Ishikawa (cell line): ENCODE data around the gene ST8SIA2.

Source experiments
- CEBPB ChIP-seq: IDR thresholded peaks from 2 replicates; pipeline ENCODE4 v1.6.1; 2012
- CREB1 ChIP-seq: IDR thresholded peaks from 2 replicates; pipeline ENCODE4 v1.6.1; 2012; ENCODE audit warnings: low read depth
- EGR1 ChIP-seq: IDR thresholded peaks from 2 replicates; pipeline ENCODE4 v1.6.1; 2012
- EP300 ChIP-seq: IDR thresholded peaks from 2 replicates; pipeline ENCODE4 v1.6.1; 2012; ENCODE audit warnings: borderline replicate concordance
- FOXM1 ChIP-seq: IDR thresholded peaks from 2 replicates; pipeline ENCODE4 v1.6.1; 2012; ENCODE audit warnings: low read depth, borderline replicate concordance
- NFIC ChIP-seq: IDR thresholded peaks from 2 replicates; pipeline ENCODE4 v1.6.1; 2012
- RAD21 ChIP-seq: IDR thresholded peaks from 2 replicates; pipeline ENCODE4 v1.6.1; 2012; ENCODE audit warnings: low read depth
- TAF1 ChIP-seq: IDR thresholded peaks from 2 replicates; pipeline ENCODE4 v1.6.1; 2012; ENCODE audit warnings: low read depth, mild to moderate bottlenecking
- TCF12 ChIP-seq: IDR thresholded peaks from 2 replicates; pipeline ENCODE4 v1.6.1; 2012; ENCODE audit warnings: low read depth
- TEAD4 ChIP-seq: IDR thresholded peaks from 2 replicates; pipeline ENCODE4 v1.6.1; 2012
- YY1 ChIP-seq: IDR thresholded peaks from 2 replicates; pipeline ENCODE4 v1.6.1; 2012; ENCODE audit warnings: low read depth
- ZBTB7A ChIP-seq: IDR thresholded peaks from 2 replicates; pipeline ENCODE4 v1.6.1; 2012; ENCODE audit warnings: low read depth
- TF ChIP-seq, protein P1 (sequence below): IDR thresholded peaks from 2 replicates; pipeline ENCODE4 v1.6.1; 2012
- TF ChIP-seq, protein P2 (sequence below): IDR thresholded peaks from 2 replicates; pipeline ENCODE4 v1.6.1; 2012; ENCODE audit warnings: low read depth, mild to moderate bottlenecking
- TF ChIP-seq, protein P3 (sequence below): IDR thresholded peaks from 2 replicates; pipeline ENCODE4 v1.6.1; 2012

Gene ST8SIA2

DNA sequence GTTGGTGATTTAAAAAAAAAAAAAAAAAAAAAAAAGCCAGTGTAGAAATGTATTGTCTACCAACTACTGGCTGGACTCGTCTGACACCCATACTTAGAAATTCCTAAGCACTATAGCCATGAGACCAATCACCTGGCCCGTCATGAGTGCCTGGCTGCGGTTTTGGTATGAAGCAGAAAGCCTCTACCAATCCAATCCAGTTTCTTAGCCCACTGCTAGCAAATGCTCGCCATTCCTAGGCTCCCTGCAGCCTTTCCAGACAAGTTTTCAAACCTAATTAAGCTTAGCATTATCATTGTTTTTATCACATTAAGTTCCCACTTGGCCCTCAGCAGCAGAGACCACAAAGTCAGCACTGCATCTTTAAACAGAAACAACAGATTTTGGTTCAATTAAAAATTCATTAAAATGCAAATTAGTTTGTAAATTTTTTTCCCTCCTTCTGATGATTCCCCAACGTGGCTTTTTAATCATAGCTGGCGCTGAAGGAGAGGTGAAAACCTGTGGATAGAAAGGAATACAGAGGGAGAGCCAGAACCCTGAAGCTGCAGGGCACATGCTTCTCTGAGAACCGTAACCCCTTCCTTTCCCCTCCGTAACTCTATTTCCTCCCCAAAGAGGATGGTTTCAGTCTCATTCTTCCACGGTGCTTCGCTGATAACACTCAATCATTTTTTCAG, 32.2 kb upstream of the ST8SIA2 start:
- TF ChIP-seq, protein P1, sequence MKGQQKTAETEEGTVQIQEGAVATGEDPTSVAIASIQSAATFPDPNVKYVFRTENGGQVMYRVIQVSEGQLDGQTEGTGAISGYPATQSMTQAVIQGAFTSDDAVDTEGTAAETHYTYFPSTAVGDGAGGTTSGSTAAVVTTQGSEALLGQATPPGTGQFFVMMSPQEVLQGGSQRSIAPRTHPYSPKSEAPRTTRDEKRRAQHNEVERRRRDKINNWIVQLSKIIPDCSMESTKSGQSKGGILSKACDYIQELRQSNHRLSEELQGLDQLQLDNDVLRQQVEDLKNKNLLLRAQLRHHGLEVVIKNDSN = no peak
- no peak for TF ChIP-seq ZBTB7A
- TF ChIP-seq YY1 = no peak
- TF ChIP-seq RAD21 = no peak
- TF ChIP-seq EGR1 = no peak

DNA sequence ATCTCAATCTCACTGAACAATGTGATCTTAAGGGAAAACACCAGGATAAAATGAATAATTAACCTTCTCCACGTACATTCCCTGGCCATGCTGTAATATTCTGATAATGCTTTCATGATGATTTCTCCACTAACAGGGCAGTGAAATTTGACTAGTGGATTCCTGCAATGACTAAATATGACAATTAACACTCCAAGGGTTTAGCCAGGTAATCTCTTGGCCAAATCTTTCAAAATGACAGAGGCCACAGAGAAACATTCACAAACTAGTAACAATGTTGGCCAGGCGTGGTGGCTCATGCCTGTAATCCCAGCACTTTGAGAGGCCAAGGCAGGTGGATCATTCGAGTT, 31.7 kb upstream of the ST8SIA2 start:
- TF ChIP-seq, protein P1 = no peak
- TF ChIP-seq CREB1 (no peak), NFIC (no peak), TCF12 (no peak), ZBTB7A (no peak), EP300 (no peak), TEAD4 (no peak), RAD21 (no peak), TAF1 (no peak), YY1 (no peak)
- TF ChIP-seq, protein P2, sequence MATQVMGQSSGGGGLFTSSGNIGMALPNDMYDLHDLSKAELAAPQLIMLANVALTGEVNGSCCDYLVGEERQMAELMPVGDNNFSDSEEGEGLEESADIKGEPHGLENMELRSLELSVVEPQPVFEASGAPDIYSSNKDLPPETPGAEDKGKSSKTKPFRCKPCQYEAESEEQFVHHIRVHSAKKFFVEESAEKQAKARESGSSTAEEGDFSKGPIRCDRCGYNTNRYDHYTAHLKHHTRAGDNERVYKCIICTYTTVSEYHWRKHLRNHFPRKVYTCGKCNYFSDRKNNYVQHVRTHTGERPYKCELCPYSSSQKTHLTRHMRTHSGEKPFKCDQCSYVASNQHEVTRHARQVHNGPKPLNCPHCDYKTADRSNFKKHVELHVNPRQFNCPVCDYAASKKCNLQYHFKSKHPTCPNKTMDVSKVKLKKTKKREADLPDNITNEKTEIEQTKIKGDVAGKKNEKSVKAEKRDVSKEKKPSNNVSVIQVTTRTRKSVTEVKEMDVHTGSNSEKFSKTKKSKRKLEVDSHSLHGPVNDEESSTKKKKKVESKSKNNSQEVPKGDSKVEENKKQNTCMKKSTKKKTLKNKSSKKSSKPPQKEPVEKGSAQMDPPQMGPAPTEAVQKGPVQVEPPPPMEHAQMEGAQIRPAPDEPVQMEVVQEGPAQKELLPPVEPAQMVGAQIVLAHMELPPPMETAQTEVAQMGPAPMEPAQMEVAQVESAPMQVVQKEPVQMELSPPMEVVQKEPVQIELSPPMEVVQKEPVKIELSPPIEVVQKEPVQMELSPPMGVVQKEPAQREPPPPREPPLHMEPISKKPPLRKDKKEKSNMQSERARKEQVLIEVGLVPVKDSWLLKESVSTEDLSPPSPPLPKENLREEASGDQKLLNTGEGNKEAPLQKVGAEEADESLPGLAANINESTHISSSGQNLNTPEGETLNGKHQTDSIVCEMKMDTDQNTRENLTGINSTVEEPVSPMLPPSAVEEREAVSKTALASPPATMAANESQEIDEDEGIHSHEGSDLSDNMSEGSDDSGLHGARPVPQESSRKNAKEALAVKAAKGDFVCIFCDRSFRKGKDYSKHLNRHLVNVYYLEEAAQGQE = no peak
- TF ChIP-seq, protein P3, sequence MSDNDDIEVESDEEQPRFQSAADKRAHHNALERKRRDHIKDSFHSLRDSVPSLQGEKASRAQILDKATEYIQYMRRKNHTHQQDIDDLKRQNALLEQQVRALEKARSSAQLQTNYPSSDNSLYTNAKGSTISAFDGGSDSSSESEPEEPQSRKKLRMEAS = no peak

DNA sequence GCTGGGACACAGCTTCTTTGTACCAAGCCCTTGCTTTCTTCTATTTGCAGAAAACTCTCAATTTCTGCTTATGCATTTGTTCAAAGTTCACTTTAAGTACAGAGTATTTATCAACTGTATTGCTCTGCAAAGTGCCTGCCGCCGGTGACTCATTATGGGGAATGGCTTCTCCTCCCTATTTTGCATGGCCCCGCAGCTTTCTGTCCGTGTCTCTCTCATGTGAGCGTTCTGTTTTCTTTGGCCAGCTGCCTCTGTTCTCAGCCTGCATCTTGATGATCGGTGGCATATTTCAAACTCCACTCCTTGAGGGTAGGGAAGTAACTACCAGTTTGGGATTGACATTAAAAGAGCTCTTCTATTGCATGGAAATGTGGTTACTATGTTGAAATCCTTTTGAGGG, 28.6 kb upstream of the ST8SIA2 start:
- no peak for TF ChIP-seq CREB1
- TF ChIP-seq TAF1 = no peak
- no peak for TF ChIP-seq TCF12
- TF ChIP-seq CEBPB = no peak
- TF ChIP-seq EGR1 = no peak
- TF ChIP-seq YY1 = no peak
- TF ChIP-seq, protein P3 = no peak
- no peak for TF ChIP-seq NFIC
- no peak for TF ChIP-seq ZBTB7A
- no peak for TF ChIP-seq RAD21
- TF ChIP-seq FOXM1 = no peak
- TF ChIP-seq, protein P1 = no peak
- no peak for TF ChIP-seq TEAD4
- no peak for TF ChIP-seq EP300
- TF ChIP-seq, protein P2 = no peak

DNA sequence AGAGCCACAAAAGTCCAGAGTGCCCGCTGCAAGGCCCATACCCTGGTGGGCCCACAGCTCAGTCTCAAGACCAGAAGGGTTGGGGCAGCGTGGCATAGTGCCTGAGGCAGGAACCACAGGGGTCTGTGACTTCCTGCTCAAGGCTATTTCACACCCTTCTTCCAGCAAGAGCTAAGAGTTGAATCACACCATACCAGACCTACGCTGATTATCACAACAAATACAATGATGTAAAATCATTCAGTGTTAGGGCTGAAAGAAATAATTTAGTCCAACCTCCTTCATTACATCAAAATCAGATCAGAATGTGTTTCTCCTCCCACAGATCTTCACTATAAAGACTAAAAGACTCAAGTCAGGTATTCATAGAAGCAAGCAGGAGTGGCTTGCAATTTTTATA, 27.8 kb upstream of the ST8SIA2 start:
- TF ChIP-seq NFIC (no peak), FOXM1 (no peak), YY1 (no peak), RAD21 (no peak), TAF1 (no peak), TCF12 (no peak), CREB1 (no peak), CEBPB (no peak), EP300 (no peak), EGR1 (no peak), ZBTB7A (no peak)
- TF ChIP-seq, protein P1 = no peak
- TF ChIP-seq, protein P2 = no peak
- TF ChIP-seq, protein P3 = no peak
